GF-D8 (cell line): ENCODE measurements around the gene CEP290.
A peak's percentile ranks its signal among the peaks of the same experiment; 100 is the strongest.
"Not testable (repeated sequence)": the region's sequence is repeated elsewhere in the genome, so short reads cannot be mapped to it uniquely, and the experiment has no call there.

Source experiments
- DNase-seq: peaks from one replicate; lab custom pipeline; 2025; lab: John Stamatoyannopoulos, UW

CEP290 gene

GRCh38 chr12:88056571-88056970 is 85.3 kb downstream of the CEP290 start:
- DNase-seq: no peak

- no peak for DNase-seq
Measured at GRCh38 chr12:88052686-88053085, 89.2 kb downstream of the CEP290 start.

DNA sequence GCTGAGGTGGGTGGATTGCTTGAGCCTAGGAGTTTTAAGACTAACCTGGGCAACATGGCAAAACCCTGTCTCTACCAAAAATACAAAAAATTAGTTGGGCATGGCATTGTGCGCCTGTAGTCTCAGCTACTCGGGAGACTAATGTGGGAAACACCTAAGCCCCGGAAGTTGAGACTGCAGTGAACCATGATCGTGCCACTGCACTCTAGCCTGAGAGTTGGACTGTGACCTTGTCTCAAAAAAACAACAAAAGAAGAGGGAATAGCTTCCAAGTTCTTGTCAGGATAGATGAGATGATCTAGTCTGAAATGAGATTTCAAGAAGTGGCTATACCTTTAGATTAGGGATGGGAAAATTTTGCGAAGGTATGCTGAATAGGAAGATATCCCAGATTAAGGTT is 97.9 kb downstream of the CEP290 start:
- DNase-seq: no peak

GRCh38 chr12:88037770-88038169 is 104.1 kb downstream of the CEP290 start:
- DNase-seq: no peak

- DNase-seq: peak; percentile 36
Measured at GRCh38 chr12:88036353-88036965, 105.4 kb downstream of the CEP290 start.

DNA sequence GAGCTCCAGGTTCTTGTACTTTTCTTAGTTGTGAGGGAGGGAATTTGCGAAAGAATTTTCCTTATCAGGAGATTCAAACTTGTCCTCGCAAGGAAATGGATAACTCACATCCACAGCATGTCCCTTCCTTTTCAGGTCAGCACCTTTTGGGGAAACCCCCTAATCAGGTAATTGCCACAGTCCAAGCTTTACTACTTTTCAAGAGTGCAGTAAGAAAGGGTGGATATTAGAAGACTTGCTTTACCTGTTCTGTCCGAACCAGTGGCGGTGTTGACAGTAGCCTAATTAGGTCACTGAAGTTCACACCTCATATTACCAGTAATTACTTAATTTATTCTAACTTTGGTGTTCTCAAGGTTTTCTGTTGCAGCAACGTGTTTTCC is 106.0 kb downstream of the CEP290 start:
- DNase-seq: no peak

DNA sequence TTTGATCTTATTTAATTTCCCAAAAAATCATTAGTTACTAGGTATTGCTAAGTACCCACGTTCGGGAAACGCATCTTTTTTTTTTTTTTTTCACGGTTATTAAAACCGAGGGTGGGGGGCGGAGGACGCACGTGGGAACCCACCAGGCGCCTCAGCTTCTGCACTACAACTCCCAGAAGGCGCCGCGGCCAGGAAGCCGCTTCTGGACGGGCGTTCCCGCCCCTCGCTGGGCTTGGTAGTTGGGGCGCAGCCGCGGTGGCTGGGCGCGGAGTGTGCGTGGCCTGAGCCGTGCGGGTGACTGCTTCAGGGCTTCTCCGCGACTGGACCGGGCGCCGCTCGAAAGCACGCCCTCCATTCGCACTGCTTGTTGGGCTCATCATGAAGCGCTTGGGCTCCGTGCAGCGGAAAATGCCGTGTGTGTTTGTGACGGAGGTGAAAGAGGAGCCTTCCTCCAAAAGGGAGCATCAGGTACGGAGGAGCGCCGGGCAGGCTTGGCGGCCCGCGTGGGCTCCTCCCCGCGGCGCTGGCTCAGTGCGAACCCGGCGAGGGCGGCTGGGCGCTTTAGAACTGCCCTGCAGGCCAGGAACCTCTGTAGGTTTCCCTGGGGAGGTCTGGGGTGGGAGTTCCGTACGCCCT is 106.5 kb downstream of the CEP290 start:
- DNase-seq: peak; percentile 61

- not testable (repeated sequence) for DNase-seq
Measured at GRCh38 chr12:88031161-88031560, 110.7 kb downstream of the CEP290 start.

DNA sequence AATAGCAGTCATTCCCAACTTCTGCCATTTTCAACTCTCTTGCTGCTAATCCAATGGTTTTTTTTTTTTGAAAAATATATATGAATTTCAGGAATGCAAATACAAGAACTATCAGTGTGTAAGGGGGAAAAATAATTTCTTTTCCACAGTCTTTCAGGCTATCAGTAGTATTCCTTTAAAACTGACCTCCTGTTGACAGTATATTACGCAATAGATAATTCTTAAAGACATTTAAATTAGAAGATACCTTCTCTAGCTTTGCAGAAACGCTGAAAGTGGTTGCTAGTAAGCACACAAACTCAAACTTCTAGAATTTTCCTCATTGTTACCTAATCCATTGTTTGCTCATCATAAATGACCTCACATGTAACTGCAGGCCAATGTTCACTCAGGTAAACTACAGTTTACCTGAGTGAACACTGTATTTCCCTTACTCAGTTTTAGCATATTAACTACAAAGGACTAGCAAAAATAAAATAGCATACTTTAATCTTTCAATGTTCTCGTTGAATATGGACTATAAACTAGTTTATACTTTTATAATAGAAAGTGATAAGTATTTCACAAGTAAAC is 112.7 kb downstream of the CEP290 start, which contains the start of gene C12orf50:
C12orf50 (minus strand) TSS at position 309 of the 573 bp plus-strand sequence. CDS start 2,439 bp downstream, outside the sequence.
- no peak for DNase-seq

- no peak for DNase-seq
Measured at GRCh38 chr12:88026196-88026595, 115.7 kb downstream of the CEP290 start.

DNA sequence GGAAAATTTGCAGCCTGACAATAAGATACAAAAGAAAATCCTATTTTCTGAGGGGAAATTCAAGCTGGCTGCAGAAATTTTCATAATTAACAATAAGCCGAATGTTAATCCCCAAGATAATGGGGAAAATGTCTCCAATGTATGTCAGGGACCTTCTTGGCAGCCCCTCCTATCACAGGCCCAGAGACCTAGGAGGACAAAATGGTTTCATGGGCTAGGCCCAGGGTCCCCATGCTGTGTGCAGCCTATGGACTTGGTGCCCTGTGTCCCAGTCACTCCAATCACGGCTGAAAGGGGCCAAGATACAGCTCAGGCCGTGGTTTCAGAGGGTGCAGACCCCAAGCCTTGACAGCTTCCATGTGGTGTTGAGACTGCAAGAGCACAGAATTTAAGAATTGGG is 123.9 kb downstream of the CEP290 start:
- DNase-seq: no peak

DNA sequence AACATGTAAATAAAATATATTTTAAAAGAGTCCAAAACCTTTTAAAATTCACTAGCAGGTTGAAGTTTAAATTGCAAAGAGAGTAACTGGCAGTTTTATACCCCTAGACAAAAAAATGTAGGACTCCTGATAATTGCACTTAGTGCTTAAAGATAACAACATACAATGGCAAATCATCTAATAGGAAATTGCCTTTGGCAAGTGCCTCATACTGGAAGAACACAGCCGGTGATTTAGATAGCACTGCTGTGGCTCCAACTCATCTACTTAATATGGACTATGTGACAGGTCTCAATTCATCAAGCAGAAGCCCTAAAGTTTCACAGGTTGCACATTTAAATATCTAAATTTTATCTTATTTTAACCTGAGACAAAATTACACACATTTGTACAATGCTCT is 126.1 kb downstream of the CEP290 start:
- DNase-seq: no peak

GRCh38 chr12:88011755-88012154 is 130.1 kb downstream of the CEP290 start:
- no peak for DNase-seq

DNA sequence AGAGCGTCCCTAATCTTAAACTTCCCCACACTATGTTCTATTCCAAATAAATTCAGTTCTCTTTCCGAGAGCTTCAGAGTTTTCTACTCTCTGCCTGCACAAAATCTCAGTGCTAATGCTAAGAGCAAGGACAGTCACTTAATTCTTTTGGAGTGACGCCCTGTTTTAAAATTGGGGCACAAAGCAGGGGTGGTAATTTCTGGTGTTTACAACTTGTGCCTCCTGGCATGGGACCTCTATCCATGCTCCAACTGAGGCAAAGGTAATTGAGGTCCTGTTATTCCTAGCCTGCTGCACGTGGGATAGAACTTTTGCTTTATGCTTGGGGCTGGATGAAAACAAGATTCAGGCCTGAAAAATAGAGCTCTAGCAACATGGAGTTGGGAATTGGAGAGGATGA is 135.5 kb downstream of the CEP290 start:
- no peak for DNase-seq

GRCh38 chr12:88001327-88001726 is 140.6 kb downstream of the CEP290 start:
- DNase-seq: no peak
